SK-N-MC (cell line): ENCODE data around the gene RAB28.

Experiments used
- EZH2 ChIP-seq: fragments of 200-600 bp; sonication (generic); IDR thresholded peaks from one replicate; pipeline ENCODE4 v1.6.1; 2017; ENCODE audit warnings: antibody characterized with exemption
- FOXP2 ChIP-seq: optimal IDR thresholded peaks from 2 replicates; pipeline ENCODE3; 2011; ENCODE audit warnings: mild to moderate bottlenecking, moderate library complexity; ENCODE audit not compliant: insufficient read depth; ENCODE audit errors: extremely low read length, control extremely low read depth
- POLR2AphosphoS5 ChIP-seq: IDR thresholded peaks from 2 replicates; pipeline ENCODE4 v1.6.1; 2012; ENCODE audit warnings: mild to moderate bottlenecking, low read depth, low read length, borderline replicate concordance

GRCh38 chr4:13396161-13396560 is 88.0 kb downstream of the RAB28 start:
- TF ChIP-seq EZH2 (no peak), POLR2AphosphoS5 (no peak), FOXP2 (no peak)
